ENCODE measurements around the gene CHTF8.

Gene CHTF8

DNA sequence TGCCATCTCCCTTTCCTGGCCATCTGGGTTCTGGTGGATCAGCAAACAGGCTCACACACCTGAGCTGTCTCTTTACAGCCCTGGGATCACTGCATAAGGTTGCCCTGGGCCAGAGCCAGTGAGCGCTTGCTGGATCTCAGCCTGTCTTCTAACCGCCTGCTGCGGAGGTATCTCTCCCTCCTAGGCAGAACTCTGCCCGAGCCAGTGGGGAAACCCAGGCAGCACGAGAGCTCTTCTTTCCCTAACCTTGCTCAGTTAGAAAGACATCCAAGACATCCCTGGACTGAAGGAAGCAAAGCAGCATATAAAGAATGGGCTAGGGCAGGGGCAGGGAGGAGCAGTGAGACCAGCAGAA, 20.5 kb downstream of the CHTF8 start:
- DNase-seq = no peak

DNA sequence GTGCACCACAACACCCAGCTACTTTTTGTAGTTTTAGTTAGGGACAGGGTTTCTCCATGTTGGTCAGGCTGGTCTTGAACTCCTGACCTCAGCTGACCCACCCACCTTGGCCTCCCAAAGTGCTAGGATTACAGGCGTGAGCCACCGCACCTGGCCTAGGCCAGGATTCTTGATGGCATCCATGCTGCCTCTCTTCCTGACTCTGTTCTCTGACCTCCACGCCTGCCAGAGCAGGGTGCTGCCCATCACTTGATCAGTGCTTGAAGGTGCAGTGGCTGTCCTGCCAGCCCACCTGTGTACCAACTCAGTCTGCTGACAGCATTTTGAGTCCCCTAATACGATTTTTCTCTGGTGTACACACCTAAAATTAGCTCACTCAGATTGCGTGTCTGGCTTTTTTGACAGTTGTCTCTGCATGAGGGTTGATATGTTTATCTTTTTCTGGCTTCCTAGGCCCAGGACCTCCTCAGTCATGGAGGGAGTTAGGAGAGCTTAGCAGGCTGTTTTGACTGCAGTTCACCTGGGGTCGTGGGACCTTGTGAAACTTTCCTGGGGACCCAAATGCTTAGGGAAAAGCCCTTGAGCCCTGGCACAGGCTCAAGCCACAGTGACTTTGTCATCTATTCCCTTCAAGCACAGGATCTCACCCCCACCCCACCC, 21.0 kb downstream of the CHTF8 start:
- DNase-seq = no peak

DNA sequence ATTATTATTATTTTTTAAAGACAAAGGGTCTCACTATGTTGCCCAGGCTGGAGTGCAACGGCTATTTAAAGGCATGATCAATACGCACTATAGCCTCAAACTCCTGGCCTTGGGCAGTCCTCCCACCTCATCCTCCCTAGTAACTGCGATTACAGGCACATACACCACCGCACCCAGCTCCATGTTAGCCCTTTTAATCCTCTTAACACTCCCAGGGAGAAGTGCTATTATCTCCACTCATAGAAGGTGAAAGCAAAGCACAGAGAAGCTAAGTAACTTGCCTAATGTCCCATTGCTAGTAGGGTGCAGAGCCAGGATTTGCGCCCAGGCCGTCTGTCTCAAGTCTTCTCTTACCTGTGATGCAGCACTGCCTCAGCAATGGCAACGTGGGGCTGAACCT, 22.0 kb downstream of the CHTF8 start:
- no peak for DNase-seq

DNA sequence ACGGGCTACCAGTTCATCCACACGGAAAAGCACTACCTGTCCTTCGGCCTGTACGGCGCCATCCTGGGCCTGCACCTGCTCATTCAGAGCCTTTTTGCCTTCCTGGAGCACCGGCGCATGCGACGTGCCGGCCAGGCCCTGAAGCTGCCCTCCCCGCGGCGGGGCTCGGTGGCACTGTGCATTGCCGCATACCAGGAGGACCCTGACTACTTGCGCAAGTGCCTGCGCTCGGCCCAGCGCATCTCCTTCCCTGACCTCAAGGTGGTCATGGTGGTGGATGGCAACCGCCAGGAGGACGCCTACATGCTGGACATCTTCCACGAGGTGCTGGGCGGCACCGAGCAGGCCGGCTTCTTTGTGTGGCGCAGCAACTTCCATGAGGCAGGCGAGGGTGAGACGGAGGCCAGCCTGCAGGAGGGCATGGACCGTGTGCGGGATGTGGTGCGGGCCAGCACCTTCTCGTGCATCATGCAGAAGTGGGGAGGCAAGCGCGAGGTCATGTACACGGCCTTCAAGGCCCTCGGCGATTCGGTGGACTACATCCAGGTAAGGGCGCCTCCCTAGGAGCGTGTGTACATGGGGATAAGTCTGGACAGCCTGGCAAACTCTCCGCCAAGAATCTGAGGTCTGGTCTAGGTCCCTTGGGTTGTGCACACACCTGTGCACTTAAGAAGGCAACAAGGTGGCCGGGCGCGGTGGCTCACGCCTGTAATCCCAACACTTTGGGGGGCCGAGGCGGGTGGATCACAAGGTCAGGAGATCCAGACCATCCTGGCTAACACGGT, 22.7 kb downstream of the CHTF8 start:
- DNase-seq = no peak

DNA sequence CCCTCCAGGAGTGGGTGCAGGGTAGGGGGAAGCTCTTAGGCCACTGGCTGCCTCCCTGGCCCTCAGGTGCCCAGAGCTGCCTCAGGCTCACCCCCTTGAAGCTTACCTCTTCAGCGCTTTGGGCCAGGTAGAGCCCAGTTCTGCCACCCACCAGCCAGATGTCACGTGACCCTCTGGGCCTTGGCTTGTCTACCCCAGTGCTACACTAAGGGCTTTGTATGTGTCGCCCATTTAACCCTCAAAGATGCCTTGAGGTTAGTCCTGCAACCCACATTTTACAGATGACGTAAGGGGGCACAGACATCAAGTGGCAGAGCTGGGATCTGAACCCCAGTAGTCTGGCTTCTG, 23.5 kb downstream of the CHTF8 start:
- DNase-seq = no peak

DNA sequence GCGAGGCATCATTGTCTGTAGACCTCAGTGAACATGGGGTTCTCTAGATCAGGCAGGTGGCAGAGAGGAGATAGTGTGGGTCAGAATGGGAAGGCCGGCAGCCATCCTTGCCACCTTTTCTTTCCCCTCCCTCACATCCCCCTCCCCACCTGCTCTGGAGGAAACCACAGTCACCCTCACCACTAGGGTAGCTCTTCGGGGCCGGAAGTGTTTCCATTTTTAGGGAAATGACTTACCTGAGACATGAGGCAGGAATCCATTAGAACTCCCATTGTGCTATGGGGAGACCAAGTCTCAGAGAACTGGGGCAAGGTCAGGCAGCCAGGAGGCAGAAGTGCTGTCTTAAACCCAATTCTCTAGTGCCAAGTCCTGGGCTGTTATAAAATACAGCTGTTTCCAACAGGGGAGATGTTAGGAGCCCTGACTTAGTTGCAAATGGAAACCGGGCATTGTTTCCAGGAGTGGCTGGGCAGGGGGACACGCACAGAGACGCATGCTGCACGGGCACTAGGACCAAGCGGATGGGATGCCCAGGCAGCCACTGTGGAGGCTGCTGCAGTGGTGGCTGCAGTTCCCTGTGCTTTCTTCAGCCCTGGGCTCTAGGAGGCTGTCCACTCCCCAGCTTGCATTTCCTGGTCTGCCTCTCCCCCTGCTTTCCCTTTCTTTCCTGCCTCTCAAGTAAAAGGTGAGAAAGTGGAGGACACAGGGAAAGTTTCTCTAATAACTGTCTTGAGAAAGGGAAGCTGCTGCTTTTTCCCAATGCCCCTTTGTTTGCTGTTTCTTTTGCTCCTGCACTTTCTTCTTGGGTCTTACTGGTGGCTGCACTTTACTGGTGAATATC, 24.1 kb downstream of the CHTF8 start:
- no peak for DNase-seq

DNA sequence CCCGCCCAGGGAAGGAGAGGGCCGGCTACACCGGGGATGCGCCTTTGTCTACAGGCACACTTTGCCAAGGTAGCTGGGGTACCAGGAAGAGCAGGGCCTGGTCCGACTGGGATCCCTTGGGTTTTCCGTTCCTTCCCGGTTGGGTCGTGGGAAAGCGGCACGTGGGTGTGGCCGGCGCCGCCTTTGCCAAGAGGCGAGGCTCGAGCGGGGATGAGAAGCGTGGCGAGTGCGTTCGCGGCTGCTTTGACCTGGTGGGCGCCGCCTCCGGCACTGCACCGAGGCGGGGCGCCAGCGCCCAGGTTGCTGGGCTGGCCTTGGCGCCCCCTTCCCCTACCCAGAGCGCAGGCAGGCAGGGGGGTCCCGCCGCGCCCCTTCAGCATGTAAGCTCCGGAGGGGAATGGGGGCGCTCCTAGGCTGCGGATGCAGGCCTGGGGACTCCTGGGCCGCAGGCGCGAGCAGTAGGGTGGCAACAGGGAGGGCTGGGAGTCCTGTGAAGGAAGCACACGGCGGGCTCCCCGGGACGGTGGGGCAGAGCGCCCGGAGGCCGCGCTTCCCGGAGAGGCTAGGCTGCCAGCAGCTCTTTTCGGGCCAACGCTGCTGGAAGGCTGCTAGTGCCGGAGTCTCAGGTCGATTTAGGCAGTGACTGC, 24.9 kb downstream of the CHTF8 start:
- no peak for DNase-seq

DNA sequence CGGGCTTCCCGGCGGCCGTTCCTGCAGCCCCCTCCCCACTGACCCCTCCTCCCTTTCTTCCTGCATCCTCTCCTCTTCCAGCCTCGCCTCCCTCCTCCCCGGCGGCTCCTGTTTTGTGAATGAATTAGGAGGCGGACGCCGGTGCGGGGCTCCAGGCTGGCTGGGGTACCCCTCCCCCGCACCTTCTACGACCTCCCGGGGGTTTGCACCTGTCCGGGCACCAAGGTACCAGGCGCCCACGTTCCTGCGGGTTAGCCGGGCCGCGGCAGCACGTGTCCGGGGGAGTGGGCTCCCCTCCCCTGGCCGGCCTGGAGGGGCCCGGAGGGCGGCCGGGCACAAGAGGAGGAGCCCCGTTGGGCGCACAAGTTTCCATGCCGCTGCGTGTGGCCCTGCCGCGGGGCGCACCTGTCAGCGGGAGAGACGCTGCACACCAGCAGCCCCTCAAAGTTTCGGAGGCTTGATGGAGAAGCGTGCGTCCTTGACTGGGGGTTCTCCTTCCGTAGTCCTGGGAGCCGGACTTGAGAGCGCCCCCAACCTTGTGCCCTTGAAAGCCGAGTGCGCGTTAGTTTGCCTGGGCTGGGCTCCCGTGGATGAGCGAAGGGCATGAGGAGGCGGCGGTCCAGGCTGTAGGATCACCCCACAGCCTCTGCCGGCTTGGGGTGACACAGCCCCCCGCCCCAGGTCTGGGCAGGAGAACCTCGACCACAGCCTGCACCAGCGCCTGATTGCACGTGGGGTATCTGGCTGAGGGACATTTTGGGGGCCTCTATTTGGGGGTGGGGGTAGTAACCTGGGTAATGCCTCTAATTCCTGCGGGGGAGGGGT, 25.7 kb downstream of the CHTF8 start:
- DNase-seq = no peak

DNA sequence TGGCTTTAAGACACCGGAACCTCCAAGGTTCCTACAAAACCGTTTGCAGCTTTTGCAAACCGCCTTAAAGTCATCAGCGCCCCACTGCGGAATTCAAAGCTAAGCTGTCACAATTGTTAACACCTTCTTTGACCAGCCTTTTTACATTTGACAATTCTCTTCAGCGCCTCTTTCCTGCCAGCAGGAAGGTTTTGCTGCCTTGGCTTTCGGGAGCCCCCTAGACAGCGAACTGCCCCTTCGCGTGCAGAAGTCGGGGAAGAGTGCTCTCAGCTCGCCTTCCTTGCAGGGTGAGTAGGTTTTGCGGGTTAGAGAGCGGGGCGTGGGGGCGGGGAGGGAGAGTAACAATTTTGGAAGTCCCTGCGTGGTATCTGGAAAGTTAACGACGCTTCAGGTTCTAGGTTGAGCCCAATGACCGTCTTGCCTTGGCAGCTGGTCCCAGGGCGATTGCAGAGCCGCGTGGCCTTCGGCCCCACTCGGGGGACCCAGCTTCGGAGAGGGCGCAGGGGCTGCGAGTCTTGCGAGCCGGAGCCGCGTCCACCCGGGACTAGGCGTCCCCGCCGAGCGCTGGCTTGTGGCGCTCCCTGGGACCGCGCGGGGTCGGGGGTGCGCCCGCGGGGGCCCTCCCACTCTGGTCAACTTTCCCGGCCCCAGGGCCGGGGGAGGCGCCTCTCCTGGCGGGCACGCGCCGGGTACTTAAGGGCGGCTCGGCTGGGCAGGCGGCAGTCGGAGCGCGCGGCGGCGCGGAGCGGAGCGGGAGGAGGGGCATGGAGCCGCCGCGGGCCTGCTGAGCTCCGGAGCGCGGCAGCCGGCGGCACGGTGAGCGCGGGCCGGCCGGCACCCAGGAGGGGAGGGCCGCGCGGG, 26.7 kb downstream of the CHTF8 start, which contains the start of gene HAS3:
Gene HAS3, plus strand, starts transcription at position 153 of the 861 bp plus-strand sequence. CDS start 3,743 bp downstream, outside the sequence.
- DNase-seq = peak; percentile 12

DNA sequence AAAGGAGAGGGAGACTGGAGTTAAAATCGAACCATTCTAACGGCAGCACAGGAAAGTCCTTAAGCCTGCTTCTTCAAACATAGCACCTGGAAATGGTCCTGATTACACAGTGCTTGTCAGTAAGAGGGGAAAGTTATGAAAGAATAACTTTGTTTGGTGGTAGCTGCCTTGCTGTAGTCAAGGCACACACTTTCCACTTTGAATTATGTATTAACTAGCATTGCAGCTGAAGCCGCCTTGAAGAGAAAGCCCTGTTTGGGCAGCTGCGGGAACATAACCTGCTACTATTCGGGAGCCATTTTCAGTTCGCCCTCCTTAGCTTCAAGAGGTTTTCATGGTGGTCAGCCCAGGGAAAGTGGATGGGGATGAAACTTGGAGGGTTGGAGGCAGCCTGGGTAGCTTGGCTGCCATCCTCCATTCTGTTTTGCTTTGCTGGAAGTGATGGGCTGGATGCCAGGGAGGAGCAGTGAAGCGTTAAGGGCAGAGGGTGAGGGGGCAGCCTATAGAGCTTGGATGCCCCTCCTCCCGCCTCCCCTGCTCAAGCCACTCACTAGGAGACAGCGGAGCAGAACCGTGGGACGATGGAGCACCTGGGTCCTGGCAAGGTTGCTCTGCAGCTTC, 32.2 kb downstream of the CHTF8 start:
- DNase-seq = no peak

DNA sequence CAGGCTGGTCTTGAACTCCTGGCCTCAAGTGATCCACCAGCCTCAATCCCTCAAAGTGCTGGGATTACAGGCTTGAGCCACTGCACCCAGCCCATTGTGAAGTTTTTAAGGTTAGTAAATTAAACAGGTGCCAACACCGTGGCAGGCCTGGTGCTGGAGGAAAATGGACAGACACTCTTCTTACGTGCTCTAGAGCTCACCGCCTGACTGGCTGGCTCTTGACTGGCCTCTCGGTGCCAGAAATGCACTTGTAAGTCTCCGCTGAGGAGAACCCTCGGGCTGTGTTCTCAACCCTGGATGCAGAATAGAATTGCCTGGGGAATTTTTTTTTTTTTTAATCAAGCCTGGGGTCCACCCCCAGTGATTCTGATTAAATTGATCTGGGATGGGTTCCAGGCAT, 37.2 kb downstream of the CHTF8 start:
- no peak for DNase-seq

DNA sequence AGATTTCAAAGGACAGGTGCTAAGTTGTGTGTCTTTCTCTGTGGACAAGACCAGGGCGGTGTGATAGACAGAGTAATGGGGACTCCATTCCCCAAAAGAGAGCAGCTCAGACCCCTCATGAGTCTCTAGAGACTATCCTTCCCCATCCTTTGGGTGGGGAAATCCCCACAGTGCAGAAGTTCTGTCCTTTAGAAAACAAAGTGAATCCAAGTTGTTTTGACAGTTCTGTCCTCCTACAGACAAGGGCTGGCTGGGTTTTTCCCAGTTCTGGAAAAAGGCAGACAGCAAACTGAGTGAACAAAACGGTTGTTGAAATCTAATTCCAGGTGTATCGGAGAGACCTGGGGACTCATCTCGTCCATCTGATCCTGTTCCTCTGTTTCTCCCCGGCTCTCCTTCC, 37.9 kb downstream of the CHTF8 start:
- DNase-seq = no peak

DNA sequence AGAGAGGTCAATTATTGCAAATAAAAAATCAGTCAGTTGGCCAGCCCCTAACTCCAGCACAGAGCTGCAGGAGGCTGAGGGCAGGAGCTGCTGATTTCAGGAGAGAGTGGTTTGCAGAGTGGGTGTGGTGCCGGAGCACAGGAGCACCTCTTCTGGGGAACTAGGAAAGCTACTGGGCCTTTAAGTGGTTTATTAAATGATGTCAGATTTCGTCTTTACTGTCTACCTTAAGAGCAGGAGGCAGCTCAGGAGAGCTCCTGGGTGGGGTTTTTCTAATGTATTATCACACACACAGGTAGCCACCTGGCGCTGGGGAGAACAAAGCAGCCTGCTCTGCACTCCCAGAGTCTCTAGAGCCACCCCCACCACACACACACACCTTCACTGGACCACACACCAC, 38.4 kb downstream of the CHTF8 start:
- no peak for DNase-seq

DNA sequence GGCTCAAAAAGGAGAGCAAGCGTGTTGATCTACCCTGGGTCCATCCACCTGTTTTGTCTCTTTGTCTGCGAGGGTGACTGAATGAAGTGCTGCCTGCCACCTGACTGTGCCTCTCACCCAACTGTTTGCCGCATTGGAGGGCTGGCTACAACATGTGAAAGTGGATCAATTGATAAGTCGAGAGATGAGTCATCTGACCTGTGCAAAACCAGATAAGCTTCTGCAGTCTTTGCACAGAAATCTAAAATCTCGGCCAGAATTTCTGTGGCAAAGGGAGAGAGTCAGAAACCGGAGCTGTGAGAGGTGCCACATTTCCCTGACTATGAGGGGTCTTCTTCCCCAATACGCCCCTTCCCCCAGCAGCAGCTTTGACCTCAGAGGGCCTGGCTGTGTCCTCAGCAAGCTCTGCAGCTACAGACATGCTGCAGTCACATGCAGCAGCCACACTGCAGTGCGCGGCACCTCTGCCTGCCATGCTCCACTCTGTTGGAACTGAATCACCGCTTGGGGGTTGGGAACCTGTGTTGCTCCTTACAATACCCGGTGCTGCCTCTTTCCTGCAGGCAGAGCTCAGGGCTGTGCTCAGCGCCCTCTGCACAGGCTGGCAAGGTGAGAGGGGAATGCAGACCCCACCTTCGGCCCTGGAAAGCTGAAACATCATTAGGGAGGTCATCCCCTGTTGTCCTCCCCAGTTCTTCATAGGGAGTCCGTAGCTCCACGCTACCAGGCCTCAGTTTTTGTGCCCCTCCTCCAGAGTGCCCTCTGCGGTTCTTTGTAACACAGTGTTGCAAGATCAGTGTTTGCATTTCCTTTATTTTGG, 43.1 kb downstream of the CHTF8 start:
- DNase-seq = no peak

DNA sequence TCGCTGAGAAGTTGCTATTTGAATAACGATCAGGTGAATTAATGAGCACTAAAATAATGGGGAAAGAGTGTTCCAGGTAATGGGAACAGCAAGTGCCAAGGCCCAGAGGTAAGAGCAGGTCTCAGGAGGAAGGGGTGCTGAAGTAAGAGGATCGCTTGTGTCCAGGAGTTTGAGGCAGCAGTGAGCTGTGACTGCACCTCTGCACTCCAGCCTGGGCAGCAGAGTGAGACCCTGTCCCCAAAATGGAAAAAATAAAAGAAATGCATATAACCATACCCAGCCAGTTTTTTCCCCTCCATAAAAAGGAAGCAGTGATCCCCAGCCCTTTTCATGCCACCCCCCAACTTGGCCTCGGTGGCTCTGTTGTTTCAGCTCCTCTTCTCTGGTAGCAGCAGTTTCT, 43.7 kb downstream of the CHTF8 start:
- DNase-seq = no peak

DNA sequence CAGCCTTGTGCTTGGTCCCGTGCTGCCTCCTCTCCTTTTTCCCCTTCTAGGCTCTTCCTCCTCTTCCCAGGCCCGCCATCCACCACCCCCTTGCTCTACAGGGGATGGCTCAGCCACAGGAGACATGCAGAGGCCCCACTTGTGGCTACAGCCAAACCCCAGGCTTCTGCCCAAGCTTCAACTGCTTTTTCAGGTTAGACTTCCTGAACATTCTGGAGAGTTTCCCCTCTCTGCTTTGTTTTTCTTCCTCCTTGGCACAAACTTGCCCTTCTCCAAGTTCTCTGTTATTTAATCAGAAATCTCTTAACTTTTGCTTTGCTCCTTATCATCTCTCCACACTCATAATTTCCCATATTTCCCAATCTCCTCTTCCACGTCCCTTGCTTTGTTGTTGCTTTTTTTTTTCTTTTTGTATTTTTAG, 45.2 kb downstream of the CHTF8 start:
- DNase-seq = no peak

DNA sequence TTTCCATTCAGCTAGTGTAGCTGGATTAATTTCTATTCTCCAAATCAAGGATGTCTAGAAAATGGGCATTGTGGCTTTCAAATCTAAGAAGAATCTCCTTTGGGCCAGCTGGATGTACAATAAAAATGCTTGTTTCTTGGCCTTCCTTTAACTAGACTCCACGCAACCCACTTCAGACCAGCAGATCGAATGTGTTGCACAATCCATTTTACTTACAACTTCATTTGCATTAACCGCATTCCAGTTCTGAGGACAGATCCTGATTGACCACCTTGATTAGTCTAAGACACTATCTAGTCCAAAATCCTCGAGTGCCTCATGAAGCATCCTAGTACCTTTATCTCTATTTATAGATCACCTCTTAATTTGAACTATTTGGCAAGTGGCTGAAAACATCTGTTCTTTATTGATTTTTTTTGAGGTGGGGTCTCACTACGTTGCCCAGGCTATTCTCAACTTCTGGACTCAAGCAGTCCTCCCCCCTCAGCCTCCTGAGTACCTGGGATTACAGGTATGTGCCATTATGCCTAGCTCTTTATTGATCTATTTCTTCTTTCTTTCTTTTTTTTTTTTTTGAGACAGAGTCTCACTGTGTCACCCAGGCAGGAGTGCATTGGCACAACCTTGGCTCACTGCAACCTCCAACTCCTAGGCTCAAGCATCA, 47.2 kb downstream of the CHTF8 start:
- no peak for DNase-seq

DNA sequence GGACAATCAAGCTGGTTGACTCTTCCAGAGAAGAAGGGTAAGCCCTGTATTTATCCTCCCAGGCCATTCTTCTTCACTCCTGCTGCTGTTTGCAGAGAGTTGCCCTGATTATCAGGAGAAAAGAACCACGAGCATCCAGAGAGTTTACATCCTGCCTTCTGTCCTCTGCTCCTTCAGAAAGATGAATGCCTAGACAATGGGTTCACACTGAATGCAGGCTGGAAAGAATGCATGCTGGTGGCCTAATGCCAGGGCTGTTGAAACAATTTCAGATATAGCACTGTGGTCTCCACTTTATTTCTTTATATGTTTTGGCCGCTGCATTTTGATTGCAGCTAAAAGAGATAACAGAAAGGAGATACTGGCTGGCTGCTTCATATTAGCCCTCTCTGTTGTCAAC, 48.1 kb downstream of the CHTF8 start:
- no peak for DNase-seq

DNA sequence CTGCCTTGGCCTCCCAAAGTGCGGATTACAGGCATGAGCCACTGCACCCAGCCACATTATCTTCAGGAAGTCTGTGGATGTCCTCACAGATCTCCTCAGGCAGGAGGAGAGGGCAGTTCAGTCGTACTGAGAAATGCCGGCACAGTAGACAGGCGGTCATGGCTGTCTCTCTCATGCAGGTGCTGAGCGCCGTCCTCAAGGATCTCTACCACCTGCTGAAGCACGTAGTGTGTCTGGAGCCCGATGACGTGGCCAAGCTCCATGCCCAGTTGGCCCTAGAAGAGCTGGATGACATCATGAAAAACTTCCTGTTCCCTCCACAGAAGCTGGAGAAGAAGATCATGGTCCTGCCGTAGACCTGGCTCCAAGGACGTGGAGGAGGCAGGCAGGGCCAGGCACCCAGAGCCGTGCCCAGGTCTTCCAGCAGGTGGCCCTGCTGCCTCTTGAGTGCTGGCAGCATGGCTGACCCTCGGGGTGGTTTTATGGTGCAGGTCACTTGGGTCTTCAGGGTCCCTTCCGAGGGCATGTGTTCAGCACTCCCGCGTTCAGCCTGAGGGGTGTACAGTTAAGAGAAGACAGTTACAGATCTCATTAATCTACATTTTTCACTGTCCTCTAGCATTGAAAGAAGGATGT, 49.0 kb downstream of the CHTF8 start:
- DNase-seq = no peak

Measured in CD4-positive, alpha-beta T cell treated with Interleukin-21 for 1 hour (primary cell).